PC-9 (cell line): Measurements from ENCODE around the gene OMG. TPM values are rescaled to one million over a fixed set of nuclear protein-coding genes. Genes with fewer than 3 reads are reported as not detected.
A peak's percentile ranks its signal among the peaks of the same experiment; 100 is the strongest.

ENCODE experiments used
- BruUV-seq: library from RNA; stranded (reverse); fragments of 400-500 nt; replicated peaks from 2 replicates; lab custom pipeline; 2021; lab: Mats Ljungman, UMichigan
- CTCF ChIA-PET: fragments of 300-600 bp; sonication (Branson Sonifier 250); formaldehyde crosslinking; loops from one replicate; lab custom pipeline; 2022; ENCODE audit warnings: antibody characterized with exemption; lab: Charles Lee
- POLR2A ChIA-PET: fragments of 300-600 bp; sonication (Branson Sonifier 250); formaldehyde crosslinking; loops from one replicate; lab custom pipeline; 2022; ENCODE audit warnings: antibody characterized with exemption; ENCODE audit not compliant: unreplicated experiment; lab: Charles Lee
- DNase-seq, 2 experiments: peaks; one replicate each; pipeline versions ENCODE4 v3.0.0 to v3.0.0-alpha.2; 2015 to 2022; ENCODE audit warnings: mixed read lengths in 1 of 2
- H2AFZ ChIP-seq: fragments of 200-600 bp; sonication (generic); 2 replicates; pipeline ENCODE4 v1.8.1; 2017; ENCODE audit warnings: antibody characterized with exemption
- H3F3A ChIP-seq: fragments of 200-600 bp; sonication (generic); 2 replicates; pipeline ENCODE4 v1.8.1; 2017; ENCODE audit warnings: antibody characterized with exemption, mild to moderate bottlenecking, low read depth; ENCODE audit not compliant: insufficient read depth
- H3K27ac ChIP-seq: fragments of 200-600 bp; sonication (generic); 2 replicates; pipeline ENCODE4 v1.6.1; 2016; ENCODE audit warnings: mixed run types
- H3K27me3 ChIP-seq: fragments of 200-600 bp; sonication (generic); 2 replicates; pipeline ENCODE4 v1.6.1; 2016; ENCODE audit warnings: low read depth, mixed run types; ENCODE audit not compliant: insufficient read depth
- H3K36me3 ChIP-seq: fragments of 200-600 bp; sonication (generic); 2 replicates; pipeline ENCODE4 v1.6.1; 2016; ENCODE audit warnings: low read depth, mixed run types
- H3K4me1 ChIP-seq: fragments of 200-600 bp; sonication (generic); replicated peaks from 2 replicates; pipeline ENCODE4 v1.6.1; 2016; ENCODE audit warnings: mixed run types; ENCODE audit not compliant: insufficient read depth
- H3K4me2 ChIP-seq: fragments of 200-600 bp; sonication (generic); 2 replicates; pipeline ENCODE4 v1.6.1; 2017; ENCODE audit warnings: mixed run types
- H3K4me3 ChIP-seq: fragments of 200-600 bp; sonication (generic); 2 replicates; pipeline ENCODE4 v1.6.1; 2016; ENCODE audit warnings: mixed run types
- H3K79me2 ChIP-seq: fragments of 200-600 bp; sonication (generic); 2 replicates; pipeline ENCODE4 v1.6.1; 2017; ENCODE audit warnings: low read depth, mixed run types
- H3K9me2 ChIP-seq: fragments of 200-600 bp; sonication (generic); 2 replicates; pipeline ENCODE4 v1.8.1; 2017; ENCODE audit warnings: mild to moderate bottlenecking; ENCODE audit not compliant: insufficient read depth
- H3K9me3 ChIP-seq: fragments of 200-600 bp; sonication (generic); 2 replicates; pipeline ENCODE4 v1.8.1; 2016; ENCODE audit warnings: low read depth; ENCODE audit not compliant: insufficient read depth
- H4K20me1 ChIP-seq: fragments of 200-600 bp; sonication (generic); 2 replicates; pipeline ENCODE4 v1.8.1; 2017; ENCODE audit not compliant: insufficient read depth
- CTCF ChIP-seq: fragments of 200-600 bp; sonication (generic); conservative IDR thresholded peaks from 2 replicates; pipeline ENCODE4 v1.6.1; 2017; ENCODE audit warnings: mixed run types, antibody characterized with exemption, mild to moderate bottlenecking, moderate library complexity
- EZH2 ChIP-seq: fragments of 200-600 bp; sonication (generic); IDR thresholded peaks from 2 replicates; pipeline ENCODE4 v1.8.0; 2017; ENCODE audit warnings: antibody characterized with exemption, low read depth
- intact Hi-C: fragments of 100-400 bp; cut with micrococcal nuclease; formaldehyde crosslinking; loops from one replicate; pipeline ENCODE4 v1.10.0; 2022; ENCODE audit not compliant: unreplicated experiment
- total RNA-seq: library from RNA; stranded (reverse); gene quantifications from 2 replicates; pipeline ENCODE4 v1.2.3, GENCODE V29; 2021

OMG gene
- total RNA-seq, 1 experiment from 2014 or later: not detected

- no peak for DNase-seq
- ChIA-PET CTCF (no interaction called here), POLR2A (interaction anchor here (0.5 kb wide), 1 partner anchor 215 kb away, joined by 4 read pairs; the partner anchor contains the start of gene NF1)
- Histone ChIP-seq H4K20me1 (no peaks in the 10 kb centered on the region), H3K4me3 (no peak overlapping the region), H3K9me2 (no peaks in the 10 kb centered on the region), H3K27ac (no peak overlapping the region), H3K4me2 (no peak overlapping the region), H3K9me3 (no peaks in the 10 kb centered on the region), H2AFZ (no peak overlapping the region), H3F3A (peaks cover 20% of the 10 kb centered on the region), H3K27me3 (no peaks in the 10 kb centered on the region), H3K36me3 (no peaks in the 10 kb centered on the region), H3K79me2 (no peaks in the 10 kb centered on the region), H3K4me1 (peaks cover 31% of the 10 kb centered on the region)
- intact Hi-C loops: no loop called here
- TF ChIP-seq CTCF: no peak
- TF ChIP-seq EZH2: no peak
- no TSS peak for BruUV-seq
These were observed 12.5 kb upstream of the OMG start for GRCh38 chr17:31309556-31309955.

- POLR2A ChIA-PET: interaction anchor here (0.6 kb wide), 1 partner anchor 423 kb away, joined by 3 read pairs; no protein-coding TSS in a partner anchor
- H3K4me2 ChIP-seq: no peak overlapping the region
- TF ChIP-seq EZH2 (no peak), CTCF (no peak)
- no peaks in the 10 kb centered on the region for H3K9me3 ChIP-seq
- no peaks in the 10 kb centered on the region for H3K9me2 ChIP-seq
- no peak for DNase-seq
- H3K79me2 ChIP-seq: no peaks in the 10 kb centered on the region
- intact Hi-C loops: no loop called here
- H4K20me1 ChIP-seq: no peaks in the 10 kb centered on the region
- H3K4me1 ChIP-seq: peaks cover 23% of the 10 kb centered on the region
- CTCF ChIA-PET: no interaction called here
- H3K27me3 ChIP-seq: no peaks in the 10 kb centered on the region
- H2AFZ ChIP-seq: no peak overlapping the region
- peak overlapping the region; percentile 4; the same call in 1 of the 2 replicates for H3K27ac ChIP-seq
- H3K36me3 ChIP-seq: no peaks in the 10 kb centered on the region
- H3K4me3 ChIP-seq: no peak overlapping the region
- peaks cover 11% of the 10 kb centered on the region for H3F3A ChIP-seq
- BruUV-seq: no TSS peak
These were observed 11.6 kb upstream of the OMG start for GRCh38 chr17:31308372-31309334.

GRCh38 chr17:31307640-31308039 is 10.6 kb upstream of the OMG start:
- H3K27ac ChIP-seq: no peak overlapping the region
- H4K20me1 ChIP-seq: no peaks in the 10 kb centered on the region
- no peak overlapping the region for H3K4me3 ChIP-seq
- no peak overlapping the region for H2AFZ ChIP-seq
- no peaks in the 10 kb centered on the region for H3K9me2 ChIP-seq
- H3K4me2 ChIP-seq: no peak overlapping the region
- intact Hi-C loops: no loop called here
- no TSS peak for BruUV-seq
- H3K4me1 ChIP-seq: peaks cover 13% of the 10 kb centered on the region; the same call in 1 of the 2 replicates
- no peaks in the 10 kb centered on the region for H3K27me3 ChIP-seq
- DNase-seq: no peak
- H3F3A ChIP-seq: peaks cover 1% of the 10 kb centered on the region; the same call in 1 of the 2 replicates
- H3K79me2 ChIP-seq: no peaks in the 10 kb centered on the region
- no peaks in the 10 kb centered on the region for H3K36me3 ChIP-seq
- no peaks in the 10 kb centered on the region for H3K9me3 ChIP-seq
- POLR2A ChIA-PET: no interaction called here
- TF ChIP-seq EZH2: no peak
- no peak for TF ChIP-seq CTCF
- CTCF ChIA-PET: no interaction called here
